Left lung (tissue), 10 donors: ENCODE results near the gene ZNF546. TPM values are rescaled to one million over a fixed set of nuclear protein-coding genes. Genes with fewer than 3 reads are reported as not detected.

Experiments
- ATAC-seq: fragments of 200-7000 bp; cut with Tn5 transposase; one replicate; pipeline ENCODE4 v1.9.1; 2020; ENCODE audit warnings: moderate library complexity
- DNase-seq, 4 donors: peaks; one replicate each; pipeline ENCODE4 v3.0.0-alpha.2; 2013 to 2020
- H3K27ac ChIP-seq, 2 donors: fragments of 200-600 bp; sonication (generic) in 1 of 2; one replicate each; pipeline versions ENCODE4 v1.5.0 to v1.8.0; 2020 to 2021
- H3K27me3 ChIP-seq, 2 donors: fragments of 200-600 bp; sonication (generic) in 1 of 2; one replicate each; pipeline versions ENCODE4 v1.5.0 to v1.8.0; 2020 to 2021
- H3K36me3 ChIP-seq, 2 donors: fragments of 200-600 bp; sonication (generic) in 1 of 2; one replicate each; pipeline versions ENCODE4 v1.5.0 to v1.8.0; 2020 to 2021
- H3K4me1 ChIP-seq, 2 donors: fragments of 200-600 bp; one replicate each; pipeline ENCODE4 v1.8.0; 2021
- H3K4me3 ChIP-seq, 2 donors: fragments of 200-600 bp; sonication (generic) in 1 of 2; one replicate each; pipeline versions ENCODE4 v1.5.0 to v1.8.0; 2020 to 2021; ENCODE audit warnings: mild to moderate bottlenecking in 1 of 2
- H3K9me3 ChIP-seq, 2 donors: fragments of 200-600 bp; sonication (generic) in 1 of 2; one replicate each; pipeline versions ENCODE4 v1.5.0 to v1.8.0; 2020 to 2021
- CTCF ChIP-seq, 2 donors: fragments of 200-600 bp; sonication (generic) in 1 of 2; IDR thresholded peaks; one replicate each; pipeline versions ENCODE4 v1.5.0 to v1.8.0; 2021; ENCODE audit warnings: antibody characterized with exemption in 2 of 2
- intact Hi-C, 2 donors: fragments of 100-400 bp; cut with DNase I; formaldehyde crosslinking; loops; one replicate each; pipeline versions ENCODE4 v1.11.2 to v1.14.2; 2022
- polyA plus RNA-seq, 6 donors: library from polyadenylated mRNA; unstranded; fragments of 120-200 nt; gene quantifications; one replicate each; pipeline ENCODE4 v1.2.1, GENCODE V29; 2013; ENCODE audit not compliant: insufficient read length in 6 of 6
- total RNA-seq, 2 donors: library from RNA; stranded (reverse); fragmentation: NEBNext Ultra II Directional; extraction: Animal tissue kit (Norgen Biotek cat#: 25700); gene quantifications; one replicate each; pipeline ENCODE4 v1.2.1, GENCODE V29; 2021
- donor health status: DM: no; HTN: yes; CAD: no.
- donor health status: DM: no; HTN: no; CAD: no.

The ZNF546 gene
- total and polyA plus RNA-seq, 8 donors = 5.1 to 10.7 (median 8.8) TPM

- Histone ChIP-seq H3K4me3 (no peak overlapping the region), H3K36me3 (peaks cover 0 to 18% of the 10 kb centered on the region in 2 donors), H3K9me3 (no peaks in the 10 kb centered on the region), H3K27me3 (peaks cover 0 to 40% of the 10 kb centered on the region in 2 donors), H3K4me1 (peaks cover 10 to 29% of the 10 kb centered on the region in 2 donors), H3K27ac (no peak overlapping the region)
- TF ChIP-seq CTCF (IDR thresholded peaks at IDR 0.05) = no peak
- DNase-seq = no peak
- intact Hi-C loops = no loop called here
- no peak for ATAC-seq
Measured at GRCh38 chr19:39968789-39969188, 28.1 kb upstream of the ZNF546 start.

GRCh38 chr19:39969266-39969665, 27.6 kb upstream of the ZNF546 start:
- Histone ChIP-seq H3K4me3 (no peak overlapping the region), H3K27ac (peak overlapping the region in 1 of 2 donors; percentile 2), H3K4me1 (peaks cover 10 to 29% of the 10 kb centered on the region in 2 donors), H3K9me3 (no peaks in the 10 kb centered on the region), H3K36me3 (peaks cover 0 to 23% of the 10 kb centered on the region in 2 donors), H3K27me3 (peaks cover 0 to 36% of the 10 kb centered on the region in 2 donors)
- no peak for TF ChIP-seq CTCF (IDR thresholded peaks at IDR 0.05)
- ATAC-seq (no peak), DNase-seq (no peak)
- intact Hi-C loops = no loop called here

- intact Hi-C loops = no loop called here
- ATAC-seq = no peak
Measured at GRCh38 chr19:39969681-39970424, 27.0 kb upstream of the ZNF546 start.

GRCh38 chr19:39970425-39970674, 26.5 kb upstream of the ZNF546 start:
- H3K4me3 ChIP-seq = peak overlapping the region; percentile 88 to 91
- peaks cover 10 to 29% of the 10 kb centered on the region in 2 donors for H3K4me1 ChIP-seq
- peaks cover 0 to 25% of the 10 kb centered on the region in 2 donors for H3K27me3 ChIP-seq
- no peaks in the 10 kb centered on the region for H3K9me3 ChIP-seq
- DNase-seq (no peak), ATAC-seq (peak; percentile 46)
- TF ChIP-seq CTCF (IDR thresholded peaks at IDR 0.05) = no peak
- peak overlapping the region; percentile 87 to 93 for H3K27ac ChIP-seq
- peaks cover 0 to 33% of the 10 kb centered on the region in 2 donors for H3K36me3 ChIP-seq
- intact Hi-C loops = no loop called here

More at GRCh38 chr19:39969681-39970424, 27.0 kb upstream of the ZNF546 start:
- peaks cover 10 to 29% of the 10 kb centered on the region in 2 donors for H3K4me1 ChIP-seq
- DNase-seq = no peak
- no peaks in the 10 kb centered on the region for H3K9me3 ChIP-seq
- H3K27ac ChIP-seq = peak overlapping the region; percentile 87 to 93
- H3K27me3 ChIP-seq = peaks cover 0 to 30% of the 10 kb centered on the region in 2 donors
- TF ChIP-seq CTCF (IDR thresholded peaks at IDR 0.05) = no peak
- peaks cover 0 to 28% of the 10 kb centered on the region in 2 donors for H3K36me3 ChIP-seq
- H3K4me3 ChIP-seq = peak overlapping the region; percentile 88 to 91

- Histone ChIP-seq H3K4me3 (peak within 1 kb of the TSS; percentile 88 to 91), H3K9me3 (no peaks in the 10 kb centered on the region), H3K36me3 (peaks cover 0 to 38% of the 10 kb centered on the region in 2 donors), H3K27me3 (peaks cover 0 to 22% of the 10 kb centered on the region in 2 donors), H3K4me1 (peaks cover 10 to 29% of the 10 kb centered on the region in 2 donors), H3K27ac (peak within 1 kb of the TSS; percentile 87 to 93)
- TF ChIP-seq CTCF (IDR thresholded peaks at IDR 0.05) = peak; percentile 63 to 83
- DNase-seq (peak; percentile 97 to 100 (median 99)), ATAC-seq (peak; percentile 99)
- intact Hi-C loops = no loop called here
Measured at GRCh38 chr19:39970675-39971379, 26.0 kb upstream of the ZNF546 start, which contains the start of gene PSMC4. Gene PSMC4 (plus strand): TSS chr19:39971165. CDS start chr19:39971203, 38 bp downstream.
